NCI-H774 (cell line): ENCODE measurements around the gene PCDHGC5.

Experiments used
- DNase-seq: peaks from one replicate; lab custom pipeline; 2025; lab: John Stamatoyannopoulos, UW

The PCDHGC5 gene

DNA sequence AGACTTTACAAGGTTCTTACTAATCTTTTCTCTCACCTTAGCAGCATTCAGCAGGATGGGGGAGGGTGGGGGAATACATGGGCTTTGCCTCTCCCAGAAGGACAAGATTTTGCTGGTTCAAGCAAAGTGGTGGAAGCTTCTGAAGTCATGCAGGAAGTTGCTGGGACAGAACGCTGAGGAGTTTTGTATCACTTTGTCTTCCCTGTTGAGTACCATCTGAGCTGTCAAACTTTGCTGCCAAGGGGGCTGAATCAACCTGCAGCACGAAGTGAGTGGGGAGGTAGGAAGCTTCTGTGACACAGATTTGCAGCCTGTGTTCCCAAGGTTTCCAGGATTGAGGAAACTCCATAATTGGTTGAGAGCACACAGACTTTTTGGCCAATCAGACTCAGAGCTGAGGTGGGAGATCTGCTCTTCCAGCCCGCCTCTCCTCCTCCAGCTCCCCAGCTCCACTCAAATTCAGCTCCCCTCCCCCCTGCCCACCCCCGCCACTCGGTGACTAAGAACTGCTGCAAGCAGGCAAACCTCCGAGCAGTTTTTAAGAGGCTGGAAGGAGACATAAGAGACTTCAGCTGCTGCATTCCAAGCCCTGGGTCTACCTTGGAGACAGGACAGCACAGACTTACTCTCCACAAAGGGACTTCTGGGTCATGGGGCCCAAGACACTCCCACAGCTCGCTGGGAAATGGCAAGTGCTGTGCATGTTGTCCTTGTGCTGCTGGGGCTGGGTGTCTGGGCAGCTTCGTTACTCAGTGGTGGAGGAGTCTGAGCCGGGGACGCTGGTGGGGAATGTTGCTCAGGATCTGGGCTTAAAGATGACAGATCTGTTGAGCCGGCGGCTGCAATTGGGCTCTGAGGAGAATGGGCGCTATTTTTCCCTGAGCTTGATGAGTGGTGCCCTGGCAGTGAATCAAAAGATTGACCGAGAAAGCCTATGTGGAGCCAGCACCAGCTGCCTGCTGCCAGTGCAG is at the start of gene PCDHGC5:
Gene PCDHGC5, plus strand, starts transcription at position 491 of the 971 bp plus-strand sequence. Its CDS starts 160 bp downstream, at position 651.
- DNase-seq: no peak

GRCh38 chr5:141439411-141440141 is 49.3 kb upstream of the PCDHGC5 start:
- no peak for DNase-seq

DNA sequence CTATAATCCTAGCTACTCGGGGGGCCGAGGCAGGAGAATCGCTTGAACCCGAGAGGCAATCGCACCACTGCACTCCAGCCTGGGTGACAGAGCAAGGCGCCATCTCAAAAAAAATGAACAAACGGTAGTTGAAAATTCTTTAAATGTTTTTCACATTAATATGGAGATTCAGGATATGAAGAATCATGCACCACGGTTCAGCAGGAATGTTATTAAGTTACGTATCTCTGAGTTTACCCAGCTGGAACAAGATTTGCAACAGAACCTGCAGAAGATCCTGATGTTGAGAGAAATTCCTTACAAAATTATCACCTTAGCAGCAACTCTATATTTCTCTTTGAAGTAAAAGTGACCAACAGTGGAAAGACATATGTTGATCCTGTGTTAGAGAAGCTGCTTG is 48.5 kb upstream of the PCDHGC5 start:
- DNase-seq: no peak

GRCh38 chr5:141441571-141442170 is 47.2 kb upstream of the PCDHGC5 start:
- DNase-seq: no peak

- DNase-seq: no peak
Measured at GRCh38 chr5:141465351-141465750, 23.5 kb upstream of the PCDHGC5 start.

- DNase-seq: peak; percentile 65
Measured at GRCh38 chr5:141475625-141476131, 13.2 kb upstream of the PCDHGC5 start, which contains the start of gene PCDHGC3. TSS of gene PCDHGC3 (plus strand) at chr5:141475966. CDS start at chr5:141476117, 151 bp downstream.

GRCh38 chr5:141476132-141476911 is 12.6 kb upstream of the PCDHGC5 start:
- peak; percentile 5 for DNase-seq

GRCh38 chr5:141477044-141477575 is 11.8 kb upstream of the PCDHGC5 start:
- no peak for DNase-seq

DNA sequence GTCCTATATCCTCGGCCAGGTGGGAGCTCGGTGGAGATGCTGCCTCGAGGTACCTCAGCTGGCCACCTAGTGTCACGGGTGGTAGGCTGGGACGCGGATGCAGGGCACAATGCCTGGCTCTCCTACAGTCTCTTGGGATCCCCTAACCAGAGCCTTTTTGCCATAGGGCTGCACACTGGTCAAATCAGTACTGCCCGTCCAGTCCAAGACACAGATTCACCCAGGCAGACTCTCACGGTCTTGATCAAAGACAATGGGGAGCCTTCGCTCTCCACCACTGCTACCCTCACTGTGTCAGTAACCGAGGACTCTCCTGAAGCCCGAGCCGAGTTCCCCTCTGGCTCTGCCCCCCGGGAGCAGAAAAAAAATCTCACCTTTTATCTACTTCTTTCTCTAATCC is 11.1 kb upstream of the PCDHGC5 start:
- no peak for DNase-seq

DNA sequence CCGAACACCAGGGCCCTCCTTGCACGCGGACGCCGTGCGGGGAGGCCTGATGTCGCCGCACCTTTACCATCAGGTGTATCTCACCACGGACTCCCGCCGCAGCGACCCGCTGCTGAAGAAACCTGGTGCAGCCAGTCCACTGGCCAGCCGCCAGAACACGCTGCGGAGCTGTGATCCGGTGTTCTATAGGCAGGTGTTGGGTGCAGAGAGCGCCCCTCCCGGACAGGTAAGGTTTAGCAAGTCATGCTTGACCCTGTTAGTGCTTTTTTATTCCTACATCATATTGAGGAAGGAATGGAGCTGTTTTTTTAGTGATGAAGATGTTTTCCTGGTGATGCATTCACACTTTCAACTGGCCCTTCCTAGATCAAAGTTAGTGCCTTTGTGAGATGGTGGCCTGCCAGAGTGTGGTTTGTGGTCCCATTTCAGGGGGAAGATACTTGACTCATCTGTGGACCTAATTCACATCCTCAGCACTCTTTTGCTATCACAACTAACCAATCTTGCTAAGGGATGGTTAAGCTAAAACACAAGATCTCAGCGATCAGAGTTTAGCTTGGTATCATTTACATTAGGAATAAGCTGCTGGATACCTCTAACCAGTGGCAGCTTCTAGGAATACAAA is 10.4 kb upstream of the PCDHGC5 start:
- DNase-seq: peak; percentile 20

- DNase-seq: no peak
Measured at GRCh38 chr5:141479776-141480175, 9.1 kb upstream of the PCDHGC5 start.

GRCh38 chr5:141483902-141484301 is 5.0 kb upstream of the PCDHGC5 start:
- DNase-seq: no peak

- no peak for DNase-seq
Measured at GRCh38 chr5:141484310-141484640, 4.6 kb upstream of the PCDHGC5 start.

DNA sequence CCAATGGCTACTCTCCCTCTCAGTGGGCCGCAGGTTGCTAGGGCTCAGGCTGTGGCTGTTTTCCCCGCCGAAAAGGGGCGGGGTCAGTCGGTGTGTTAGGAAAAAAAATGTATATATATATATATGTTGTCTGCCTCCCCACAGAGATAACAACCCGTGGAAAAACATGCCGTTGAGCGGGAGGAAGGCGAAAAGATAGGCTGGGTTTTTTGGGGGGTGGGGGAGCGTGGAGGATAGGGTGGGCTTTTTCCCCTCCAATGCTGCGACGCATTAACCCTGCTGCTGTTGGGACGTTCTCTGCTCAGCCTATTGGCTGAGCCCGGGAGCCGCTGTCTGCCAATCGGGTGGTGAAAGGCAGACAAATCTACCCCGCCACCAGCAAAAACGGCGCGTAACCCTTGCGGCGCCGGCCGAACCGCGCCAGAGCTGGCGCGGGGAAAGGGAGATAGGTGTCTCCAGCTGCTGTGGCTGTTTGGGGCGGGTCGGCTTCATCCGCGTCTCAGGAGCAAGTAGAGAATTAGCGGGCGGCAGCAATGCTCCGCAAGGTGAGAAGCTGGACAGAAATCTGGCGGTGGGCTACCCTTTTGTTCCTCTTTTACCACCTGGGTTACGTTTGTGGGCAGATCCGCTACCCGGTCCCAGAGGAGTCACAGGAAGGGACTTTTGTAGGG is 4.1 kb upstream of the PCDHGC5 start, which contains the start of gene PCDHGC4:
Gene PCDHGC4, plus strand, starts transcription at position 390 of the 671 bp plus-strand sequence. Its CDS starts 144 bp downstream, at position 534.
- peak; percentile 20 for DNase-seq

- DNase-seq: no peak
Measured at GRCh38 chr5:141485321-141486055, 3.4 kb upstream of the PCDHGC5 start.

DNA sequence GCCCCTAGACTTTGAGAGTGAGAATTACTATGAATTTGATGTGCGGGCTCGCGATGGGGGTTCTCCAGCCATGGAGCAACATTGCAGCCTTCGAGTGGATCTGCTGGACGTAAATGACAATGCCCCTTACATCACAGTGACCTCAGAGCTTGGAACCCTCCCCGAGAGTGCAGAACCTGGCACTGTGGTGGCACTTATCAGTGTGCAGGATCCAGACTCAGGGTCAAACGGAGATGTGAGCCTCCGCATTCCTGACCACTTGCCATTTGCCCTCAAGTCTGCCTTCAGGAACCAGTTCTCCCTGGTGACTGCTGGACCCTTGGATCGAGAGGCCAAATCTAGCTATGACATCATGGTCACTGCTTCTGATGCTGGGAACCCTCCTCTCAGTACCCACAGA is 2.8 kb upstream of the PCDHGC5 start:
- no peak for DNase-seq

DNA sequence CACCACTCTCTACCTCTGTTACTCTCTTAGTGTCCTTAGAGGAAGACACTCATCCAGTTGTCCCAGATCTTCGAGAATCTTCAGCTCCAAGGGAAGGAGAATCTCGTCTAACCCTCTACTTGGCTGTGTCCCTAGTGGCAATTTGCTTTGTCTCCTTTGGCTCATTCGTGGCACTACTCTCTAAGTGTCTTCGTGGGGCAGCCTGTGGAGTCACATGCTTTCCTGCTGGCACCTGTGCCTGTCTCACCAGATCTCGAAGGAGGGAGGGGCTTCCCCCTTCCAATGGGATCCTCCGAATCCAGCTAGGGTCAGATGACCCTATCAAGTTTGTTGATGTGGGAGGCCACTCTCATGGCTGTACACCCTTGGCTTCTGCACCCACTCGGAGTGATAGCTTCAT is 1.8 kb upstream of the PCDHGC5 start:
- DNase-seq: no peak

- no peak for DNase-seq
Measured at GRCh38 chr5:141489841-141490240, 960 bp downstream of the PCDHGC5 start.

GRCh38 chr5:141490271-141490670 is 1.4 kb downstream of the PCDHGC5 start:
- DNase-seq: no peak
